NCI-H2029 treated with DMSO at 0.1 percent for 48 hours (cell line): ENCODE data around the gene DOHH.

Experiments used
- DNase-seq: peaks from one replicate; lab custom pipeline; 2025; lab: John Stamatoyannopoulos, UW

Gene DOHH

GRCh38 chr19:3477506-3477905, 23.0 kb downstream of the DOHH start:
- no peak for DNase-seq

- DNase-seq, result no peak
These were observed 23.6 kb downstream of the DOHH start for GRCh38 chr19:3476830-3477229.

- DNase-seq, result no peak
These were observed 25.0 kb downstream of the DOHH start for GRCh38 chr19:3475449-3475848.

- DNase-seq, result no peak
These were observed 25.9 kb downstream of the DOHH start for GRCh38 chr19:3474614-3475013.

GRCh38 chr19:3474010-3474409, 26.5 kb downstream of the DOHH start:
- DNase-seq, result no peak

GRCh38 chr19:3471954-3472655, 28.4 kb downstream of the DOHH start:
- DNase-seq, result no peak

- no peak for DNase-seq
These were observed 29.9 kb downstream of the DOHH start for GRCh38 chr19:3470500-3471128.

GRCh38 chr19:3469638-3470499, 30.6 kb downstream of the DOHH start:
- no peak for DNase-seq

- no peak for DNase-seq
These were observed 32.3 kb downstream of the DOHH start for GRCh38 chr19:3468211-3468610.

- no peak for DNase-seq
These were observed 32.9 kb downstream of the DOHH start for GRCh38 chr19:3467437-3468198.

GRCh38 chr19:3466635-3467034, 33.8 kb downstream of the DOHH start:
- DNase-seq, result no peak

- DNase-seq, result no peak
These were observed 34.9 kb downstream of the DOHH start for GRCh38 chr19:3465552-3465951.

GRCh38 chr19:3464587-3465235, 35.8 kb downstream of the DOHH start:
- no peak for DNase-seq

GRCh38 chr19:3463714-3464586, 36.5 kb downstream of the DOHH start:
- DNase-seq, result no peak

GRCh38 chr19:3462991-3463713, 37.3 kb downstream of the DOHH start:
- DNase-seq, result no peak

GRCh38 chr19:3459965-3460582, 40.4 kb downstream of the DOHH start:
- DNase-seq, result no peak

GRCh38 chr19:3459089-3459881, 41.2 kb downstream of the DOHH start:
- DNase-seq, result no peak

GRCh38 chr19:3458229-3459088, 42.0 kb downstream of the DOHH start:
- DNase-seq, result no peak
